ENCODE results near the gene LARP1B.
"Not testable (repeated sequence)": the region's sequence is repeated elsewhere in the genome, so short reads cannot be mapped to it uniquely, and the experiment has no call there.

The LARP1B gene

GRCh38 chr4:128258166-128258565 is 197.1 kb downstream of the LARP1B start:
- not testable (repeated sequence) for DNase-seq; H3K36me3 ChIP-seq (ENCODE audit: control insufficient read depth, insufficient read depth, low read length); H3K4me1 ChIP-seq (ENCODE audit: control insufficient read depth, insufficient read depth, low read length, poor library complexity, severe bottlenecking); H3K9me3 ChIP-seq (ENCODE audit: control insufficient read depth, low read length); H3K4me3 ChIP-seq (ENCODE audit: insufficient read depth, low read depth, low read length, poor library complexity, severe bottlenecking); H3K27ac ChIP-seq (ENCODE audit: insufficient read depth, low read length, poor library complexity, severe bottlenecking); H3K27me3 ChIP-seq (replicated peaks; ENCODE audit: control insufficient read depth, insufficient read depth, low read length, poor library complexity, severe bottlenecking)

GRCh38 chr4:128259889-128260288 is 198.8 kb downstream of the LARP1B start:
- H3K27me3 ChIP-seq (replicated peaks; ENCODE audit: control insufficient read depth, insufficient read depth, low read length, poor library complexity, severe bottlenecking); H3K27ac ChIP-seq (ENCODE audit: insufficient read depth, low read length, poor library complexity, severe bottlenecking); H3K9me3 ChIP-seq (ENCODE audit: control insufficient read depth, low read length); H3K36me3 ChIP-seq (ENCODE audit: control insufficient read depth, insufficient read depth, low read length); H3K4me1 ChIP-seq (ENCODE audit: control insufficient read depth, insufficient read depth, low read length, poor library complexity, severe bottlenecking); H3K4me3 ChIP-seq (ENCODE audit: insufficient read depth, low read depth, low read length, poor library complexity, severe bottlenecking); DNase-seq: not testable (repeated sequence)

Data from effector memory CD4-positive, alpha-beta T cell (primary cell).